Left lobe of liver (tissue), 2 donors: Measurements from ENCODE around the gene PTPRG. TPM values are rescaled to one million over a fixed set of nuclear protein-coding genes. Genes with fewer than 3 reads are reported as not detected.
A peak's percentile ranks its signal among the peaks of the same experiment; 100 is the strongest.
"Not testable (repeated sequence)": the region's sequence is repeated elsewhere in the genome, so short reads cannot be mapped to it uniquely, and the experiment has no call there.

Experiments used
- ATAC-seq: fragments of 200-7000 bp; cut with Tn5 transposase; one replicate; pipeline ENCODE4 v1.9.1; 2020; ENCODE audit warnings: mild to moderate bottlenecking, moderate library complexity
- DNase-seq: peaks from one replicate; pipeline ENCODE4 v3.0.0-alpha.2; 2020; ENCODE audit warnings: low spot score
- total RNA-seq: library from RNA; stranded (reverse); gene quantifications from one replicate; pipeline ENCODE4 v1.2.1, GENCODE V29; 2021
- donor health status: DM: no; HTN: no; CAD: no; lungs with moderate emphysema.
- donor health status: DM: no; HTN: yes; CAD: no.

The PTPRG gene
- total RNA-seq, 1 donor from 2014 or later = 15.6 TPM

DNA sequence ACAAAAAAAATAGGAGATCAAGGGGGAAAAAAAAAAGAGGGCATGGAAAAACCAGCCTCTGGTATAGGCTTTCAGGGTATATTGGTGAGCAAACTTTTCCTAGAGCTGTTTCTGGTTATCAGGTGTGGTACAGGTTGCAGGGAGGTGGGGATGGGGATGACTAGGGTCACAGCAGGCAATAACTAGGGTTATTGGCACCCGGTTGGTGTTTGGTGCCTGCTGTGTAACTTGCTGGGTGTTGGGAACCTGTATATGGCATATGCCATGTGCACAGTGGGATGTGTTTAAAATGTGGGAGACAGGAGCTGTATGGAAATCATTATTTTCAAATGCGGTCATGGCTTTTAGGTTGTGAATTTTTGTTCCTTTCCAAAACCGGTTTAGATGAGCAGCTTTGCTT, 119.2 kb downstream of the PTPRG start:
- no peak for ATAC-seq

DNA sequence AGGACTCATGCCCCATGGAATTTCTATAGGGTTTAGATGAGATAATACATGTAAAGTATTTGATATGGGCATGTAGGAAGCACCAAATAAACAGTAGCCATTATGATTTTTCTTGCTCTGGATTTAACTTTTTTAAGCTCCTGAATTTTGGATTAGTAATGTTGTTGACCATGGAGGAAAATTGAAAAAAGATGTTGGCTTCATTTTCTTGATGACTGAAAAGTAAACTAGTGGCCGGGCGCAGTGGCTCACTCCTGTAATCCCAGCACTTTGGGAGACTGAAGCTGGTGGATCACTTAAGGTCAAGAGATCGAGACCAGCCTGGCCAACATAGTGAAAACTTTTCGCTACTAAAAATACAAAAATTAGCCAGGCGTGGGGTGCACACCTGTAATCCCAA, 120.3 kb downstream of the PTPRG start:
- ATAC-seq = no peak
- DNase-seq = no peak

More for the DNA sequence above, 119.2 kb downstream of the PTPRG start:
- no peak for DNase-seq

DNA sequence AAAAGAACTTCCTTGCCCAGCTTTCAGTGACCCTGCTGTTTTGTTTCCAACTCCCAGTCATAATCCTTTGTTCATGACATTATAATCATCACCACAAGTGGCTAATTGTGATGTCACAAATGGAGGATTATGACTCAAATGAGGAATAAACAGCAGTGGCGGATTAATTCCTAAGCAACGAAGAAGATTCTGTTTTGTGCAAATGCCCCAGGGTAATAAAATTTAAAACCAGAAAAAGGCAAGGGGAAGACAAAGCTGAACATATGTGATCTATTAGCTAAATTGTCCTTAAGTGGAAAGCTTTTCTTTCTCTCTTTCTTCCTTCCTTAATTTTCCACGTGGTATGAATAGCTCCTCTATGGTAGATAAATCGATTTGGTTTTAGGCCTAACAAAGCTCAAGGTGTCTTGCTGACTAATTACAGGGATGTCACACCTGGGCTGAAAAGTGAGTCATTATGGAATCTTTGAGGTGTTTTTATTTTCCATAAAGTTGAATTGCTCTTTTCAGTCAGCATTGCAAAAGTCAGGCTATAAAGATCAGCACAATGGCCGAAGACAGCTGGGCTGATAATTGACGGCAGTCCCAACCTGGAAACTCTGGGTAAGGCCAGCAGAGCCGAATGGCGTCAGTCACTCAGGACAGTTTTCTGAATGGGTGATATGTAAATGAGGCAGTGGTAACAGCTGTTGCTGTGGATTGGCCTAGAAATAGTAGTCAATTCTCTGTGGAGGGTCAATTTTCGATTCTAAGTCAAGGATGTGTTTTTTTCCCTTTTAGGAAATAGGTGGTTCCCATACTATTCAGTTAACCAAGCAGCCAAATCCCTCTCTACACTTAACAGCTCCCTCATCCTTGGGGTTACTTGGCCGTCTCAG, 121.5 kb downstream of the PTPRG start:
- DNase-seq (no peak), ATAC-seq (no peak)

DNA sequence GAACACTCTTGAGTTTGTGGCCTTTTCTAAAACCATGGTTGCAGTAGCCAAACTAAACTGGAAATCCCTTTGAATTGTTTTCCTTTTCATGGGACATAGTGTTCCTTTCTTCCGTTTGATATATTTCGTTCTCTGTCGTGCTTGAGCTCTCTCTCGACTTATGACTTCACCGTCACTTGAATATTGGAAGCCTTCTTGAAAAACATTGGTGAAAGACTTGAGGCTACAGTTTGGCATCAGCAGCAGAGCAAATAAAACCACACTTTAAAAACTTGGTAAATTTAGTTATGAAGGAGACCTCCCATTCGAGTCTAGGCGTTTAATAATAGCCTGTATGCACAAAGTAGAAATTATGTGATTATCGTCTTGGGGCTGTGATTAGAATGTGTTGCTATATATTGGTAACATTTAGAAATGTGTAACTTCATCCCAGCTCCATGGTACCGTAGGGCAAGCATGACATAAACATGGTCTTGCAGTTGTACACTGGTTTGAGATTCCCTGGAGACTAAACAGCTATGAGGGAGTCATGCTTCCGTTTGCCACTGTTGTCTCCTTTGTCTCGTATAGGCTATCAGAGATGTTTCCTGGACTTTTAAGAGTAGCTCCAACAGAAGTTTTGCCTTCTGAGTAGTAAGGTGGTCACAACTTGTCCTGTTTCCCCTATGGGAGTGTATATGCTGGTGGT, 122.3 kb downstream of the PTPRG start:
- ATAC-seq (no peak), DNase-seq (no peak)

- no peak for ATAC-seq
- DNase-seq = no peak
These were observed 123.0 kb downstream of the PTPRG start for GRCh38 chr3:61684386-61684785.

DNA sequence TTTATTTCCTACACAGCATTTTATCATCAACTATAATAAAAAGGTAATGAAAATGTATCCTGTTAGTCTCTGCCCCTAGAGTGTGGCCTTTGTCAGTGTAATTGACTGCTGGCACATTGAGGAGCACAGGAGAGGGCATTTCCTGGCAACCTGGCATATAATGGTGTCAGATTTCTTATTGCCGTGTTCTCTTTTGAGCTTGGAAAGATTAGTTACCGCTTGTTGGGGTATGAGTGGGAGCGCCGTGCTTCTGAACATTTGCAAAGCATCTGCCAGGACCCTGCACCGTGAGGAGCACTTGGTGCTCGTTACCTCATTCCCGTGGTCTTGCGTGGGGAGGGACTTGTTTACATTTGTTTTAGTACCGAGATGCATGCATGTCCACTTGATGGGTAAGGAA, 124.4 kb downstream of the PTPRG start:
- ATAC-seq (peak; percentile 79), DNase-seq (no peak)

GRCh38 chr3:61686228-61686648, 124.9 kb downstream of the PTPRG start:
- DNase-seq (no peak), ATAC-seq (peak; percentile 76)

DNA sequence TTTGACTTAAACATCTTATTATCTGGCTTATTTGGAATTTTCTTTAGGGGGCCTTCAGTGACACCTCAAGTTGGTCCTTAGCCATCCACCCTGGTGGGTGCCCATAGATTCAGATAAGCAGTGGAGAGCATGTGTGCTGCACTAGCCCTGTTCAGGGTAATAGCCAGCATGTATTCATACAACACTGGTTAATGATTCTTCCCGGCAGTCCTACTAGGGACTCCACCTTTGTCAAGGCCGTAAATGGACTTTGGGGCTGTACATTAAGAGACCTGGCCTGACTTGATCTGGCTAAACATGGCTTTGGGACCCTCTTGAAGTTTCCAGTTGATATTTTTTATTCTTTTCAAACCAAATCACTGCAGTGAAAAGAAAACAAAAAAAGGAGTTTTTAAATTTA, 125.8 kb downstream of the PTPRG start:
- DNase-seq (no peak), ATAC-seq (no peak)

DNA sequence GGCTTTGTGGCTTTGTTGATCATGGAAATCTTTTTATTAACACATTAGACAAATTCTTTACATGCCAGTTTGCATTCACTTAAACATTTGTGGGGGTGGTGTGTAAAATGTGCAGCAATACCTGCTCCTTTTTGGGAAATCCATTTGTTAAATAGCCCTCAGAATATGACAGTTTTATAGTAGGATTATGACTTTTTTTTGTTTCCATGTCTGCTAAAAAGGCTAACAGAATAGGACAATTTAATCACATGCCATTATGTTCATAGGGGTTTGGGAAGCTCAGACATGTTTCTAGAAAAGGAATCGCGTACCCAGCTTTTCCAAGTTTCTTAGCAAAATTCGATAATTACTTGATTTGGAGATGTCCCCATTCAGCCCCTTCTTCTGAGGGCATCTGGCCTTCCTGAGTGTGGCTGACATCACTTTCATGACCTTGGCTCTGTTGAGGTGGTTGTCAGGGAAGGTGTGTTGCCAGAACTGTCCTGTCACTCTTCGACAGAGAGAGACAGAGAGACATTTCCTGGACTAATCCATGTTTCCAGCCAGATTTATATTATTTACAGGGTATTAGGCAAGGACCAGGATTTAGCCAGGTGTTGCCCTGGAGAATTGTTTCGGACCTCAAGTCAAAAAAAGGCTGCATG, 126.4 kb downstream of the PTPRG start:
- ATAC-seq (peak; percentile 60), DNase-seq (no peak)

GRCh38 chr3:61688307-61688984, 127.1 kb downstream of the PTPRG start:
- DNase-seq (no peak), ATAC-seq (no peak)

- ATAC-seq (no peak), DNase-seq (no peak)
These were observed 128.6 kb downstream of the PTPRG start for GRCh38 chr3:61690016-61690415.

DNA sequence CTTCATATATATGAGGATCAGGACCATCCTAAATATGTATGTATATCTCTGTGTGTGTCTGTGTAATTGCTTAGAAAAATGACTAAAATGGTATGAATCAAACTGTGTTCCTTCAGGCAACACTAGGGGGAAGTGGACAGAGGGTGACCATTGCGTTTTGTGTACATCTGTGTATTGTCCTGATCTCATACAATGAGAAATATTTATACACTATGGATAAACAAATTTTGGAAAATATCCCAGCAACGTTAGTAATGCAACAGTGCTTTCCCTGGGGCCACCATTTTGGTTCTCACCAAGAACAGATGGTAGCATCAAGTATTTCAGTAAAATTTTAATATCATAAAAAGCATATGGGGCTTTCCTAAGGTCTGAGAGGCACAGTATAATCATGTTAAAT, 130.1 kb downstream of the PTPRG start:
- no peak for ATAC-seq
- DNase-seq = no peak

GRCh38 chr3:61697301-61697700, 135.9 kb downstream of the PTPRG start:
- no peak for DNase-seq
- no peak for ATAC-seq

DNA sequence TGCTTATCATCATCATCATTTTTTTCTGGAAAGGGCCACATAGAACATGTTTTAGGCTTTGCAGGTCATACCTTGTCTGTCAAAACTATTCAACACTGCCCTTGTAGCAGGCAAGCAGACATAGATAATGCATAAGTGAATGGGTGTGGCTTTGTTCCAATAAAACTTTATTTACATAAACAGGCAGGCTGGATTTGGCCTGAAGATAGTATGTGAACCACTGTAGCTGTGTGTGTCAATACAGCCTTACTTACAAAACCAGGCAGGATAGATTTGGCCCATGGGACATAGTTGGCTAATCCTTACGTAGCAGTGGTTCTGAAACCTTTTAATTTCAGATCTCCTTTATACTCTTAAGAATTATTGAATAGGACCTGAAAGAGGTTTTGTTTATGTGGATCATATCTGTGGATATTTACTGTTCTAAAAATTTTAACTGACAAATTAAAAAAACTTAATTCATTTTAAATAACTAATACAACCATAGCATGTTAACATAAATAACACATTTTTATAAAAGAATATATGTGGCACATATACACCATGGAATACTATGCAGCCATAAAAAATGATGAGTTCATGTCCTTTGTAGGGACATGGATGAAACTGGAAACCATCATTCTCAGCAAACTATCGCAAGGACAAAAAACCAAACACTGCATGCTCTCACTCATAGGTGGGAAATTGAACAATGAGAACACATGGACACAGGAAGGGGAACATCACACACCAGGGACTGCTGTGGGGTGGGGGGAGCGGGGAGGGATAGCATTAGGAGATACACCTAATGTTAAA, 137.1 kb downstream of the PTPRG start:
- peak; percentile 71 for ATAC-seq
- not testable (repeated sequence) for DNase-seq

- ATAC-seq (no peak), DNase-seq (no peak)
These were observed 138.3 kb downstream of the PTPRG start for GRCh38 chr3:61699622-61700021.

GRCh38 chr3:61701011-61701410, 139.6 kb downstream of the PTPRG start:
- no peak for ATAC-seq
- no peak for DNase-seq

GRCh38 chr3:61702453-61702852, 141.1 kb downstream of the PTPRG start:
- ATAC-seq (no peak), DNase-seq (no peak)

DNA sequence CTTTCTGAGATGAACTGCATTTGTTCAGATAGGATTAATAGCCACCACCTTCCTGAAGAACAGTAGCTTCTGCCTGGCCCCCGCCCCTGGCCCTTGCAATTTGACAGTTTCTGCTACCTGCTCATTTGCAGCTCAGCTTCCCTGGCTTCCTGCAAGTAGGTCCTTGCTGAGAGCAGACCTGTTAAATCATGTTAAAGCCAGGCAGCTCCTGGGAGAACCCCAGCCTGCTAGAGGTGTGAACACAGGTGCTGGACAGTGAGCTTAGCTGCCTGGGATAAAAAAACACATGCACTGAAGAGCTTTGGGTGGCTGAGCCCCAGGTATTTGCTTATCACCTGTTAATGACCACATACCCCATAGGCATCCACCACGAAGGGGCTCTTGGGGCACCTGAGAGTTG, 143.4 kb downstream of the PTPRG start:
- no peak for DNase-seq
- peak; percentile 26 for ATAC-seq

DNA sequence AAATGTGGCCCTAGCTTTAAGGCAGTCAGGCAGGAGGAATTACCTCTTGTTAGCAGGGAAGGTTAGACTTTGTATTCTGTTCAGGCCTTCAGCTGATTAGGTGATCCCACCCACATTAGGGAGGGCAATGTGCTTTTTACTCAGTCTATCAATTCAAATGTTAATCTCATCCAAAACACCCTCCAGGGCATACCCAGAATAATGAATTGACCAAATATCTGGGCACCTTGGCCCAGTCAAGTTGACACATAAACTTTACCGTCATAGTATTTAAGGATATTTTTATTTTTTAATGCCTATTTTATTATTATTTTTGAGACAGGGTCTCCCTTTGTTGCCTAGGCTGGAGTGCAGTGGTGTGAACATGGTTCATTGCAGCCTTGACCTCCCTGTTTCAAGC, 146.1 kb downstream of the PTPRG start:
- no peak for ATAC-seq
- DNase-seq = no peak

DNA sequence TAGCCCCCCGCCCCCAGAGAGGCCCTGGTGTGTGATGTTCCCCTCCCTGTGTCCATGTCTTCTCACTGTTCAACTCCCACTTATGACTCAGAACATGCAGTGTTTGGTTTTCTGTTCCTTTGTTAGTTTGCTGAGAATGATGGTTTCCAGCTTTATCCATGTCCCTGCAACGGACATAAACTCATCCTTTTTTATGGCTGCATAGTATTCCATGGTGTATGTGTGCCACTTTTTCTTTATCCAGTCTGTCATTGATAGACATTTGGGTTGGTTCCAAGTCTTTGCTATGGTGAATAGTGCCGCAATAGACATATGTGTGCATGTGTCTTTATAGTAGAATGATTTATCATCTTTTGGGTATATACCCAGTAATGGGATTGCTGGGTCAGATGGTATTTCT, 149.5 kb downstream of the PTPRG start:
- ATAC-seq, DNase-seq: not testable (repeated sequence)
